DMS53 treated with DMSO at 0.1 percent for 48 hours (cell line): Measurements from ENCODE around the gene FNBP1.
A peak's percentile ranks its signal among the peaks of the same experiment; 100 is the strongest.
"Not testable (repeated sequence)": the region's sequence is repeated elsewhere in the genome, so short reads cannot be mapped to it uniquely, and the experiment has no call there.

Source experiments
- DNase-seq: peaks from one replicate; lab custom pipeline; 2025; ENCODE audit not compliant: unreplicated experiment; lab: John Stamatoyannopoulos, UW

The FNBP1 gene

GRCh38 chr9:129897263-129897662, 145.7 kb downstream of the FNBP1 start:
- no peak for DNase-seq

DNA sequence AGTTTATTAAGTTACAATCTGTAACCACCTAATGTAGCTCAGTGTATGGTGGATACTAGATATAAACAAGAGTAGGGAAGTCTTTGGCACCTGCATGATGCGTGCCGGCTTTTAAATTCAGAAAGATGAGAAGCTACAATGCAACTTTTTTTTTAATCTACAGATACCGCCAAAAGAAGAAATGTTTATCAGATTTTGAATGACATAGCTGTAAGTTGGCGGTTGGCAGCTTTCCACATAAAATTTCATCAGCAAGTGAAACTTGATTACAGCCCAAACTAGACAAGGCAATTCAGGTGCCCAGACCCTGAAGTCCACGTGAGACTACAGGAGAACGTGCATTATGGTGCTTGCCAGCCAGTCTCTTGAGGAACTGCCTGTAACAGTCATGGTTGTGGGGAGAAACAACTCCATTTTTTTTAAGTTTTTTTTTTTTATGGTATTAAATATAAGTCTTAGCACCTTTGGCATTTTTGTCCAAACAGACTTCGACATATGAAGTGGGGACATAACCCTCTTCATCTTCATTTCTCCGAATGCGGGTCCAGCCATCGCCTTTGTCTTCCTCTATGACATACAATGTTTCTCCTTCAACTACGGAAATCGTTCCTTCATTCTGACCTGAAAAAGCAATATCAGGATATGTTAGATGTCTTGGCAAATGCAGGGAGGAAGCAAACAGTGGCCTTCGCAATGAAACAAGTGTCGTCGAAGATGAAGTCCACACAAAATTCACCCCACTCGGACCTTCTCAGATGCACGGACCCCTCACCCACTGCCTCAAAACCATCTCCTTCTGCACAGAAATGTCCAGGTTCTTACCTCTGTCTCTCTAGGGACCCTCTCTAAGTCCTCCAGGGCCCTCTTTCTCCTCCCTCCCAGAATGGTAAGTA, 147.4 kb downstream of the FNBP1 start:
- no peak for DNase-seq

GRCh38 chr9:129894120-129894823, 148.7 kb downstream of the FNBP1 start:
- no peak for DNase-seq

DNA sequence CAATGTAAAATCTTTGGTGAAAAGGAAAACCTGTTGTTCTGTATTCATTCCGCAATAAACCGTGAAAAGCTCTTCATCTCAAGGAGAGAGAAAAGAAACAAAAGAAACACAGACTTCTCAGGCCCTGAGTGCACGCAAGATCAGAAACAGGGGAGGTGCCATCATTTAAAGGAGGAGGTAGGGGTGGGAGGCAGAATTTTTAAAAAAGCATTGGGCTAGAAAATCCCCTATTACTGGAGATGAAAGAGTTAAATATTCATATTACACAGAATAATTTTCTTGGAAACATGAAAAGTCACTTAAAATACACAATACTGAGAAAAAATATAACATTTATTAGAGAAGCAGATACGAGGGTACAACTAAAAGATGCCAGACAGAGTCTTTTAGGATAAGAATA, 151.4 kb downstream of the FNBP1 start:
- no peak for DNase-seq

GRCh38 chr9:129890718-129891299, 152.2 kb downstream of the FNBP1 start:
- DNase-seq, result not testable (repeated sequence)

DNA sequence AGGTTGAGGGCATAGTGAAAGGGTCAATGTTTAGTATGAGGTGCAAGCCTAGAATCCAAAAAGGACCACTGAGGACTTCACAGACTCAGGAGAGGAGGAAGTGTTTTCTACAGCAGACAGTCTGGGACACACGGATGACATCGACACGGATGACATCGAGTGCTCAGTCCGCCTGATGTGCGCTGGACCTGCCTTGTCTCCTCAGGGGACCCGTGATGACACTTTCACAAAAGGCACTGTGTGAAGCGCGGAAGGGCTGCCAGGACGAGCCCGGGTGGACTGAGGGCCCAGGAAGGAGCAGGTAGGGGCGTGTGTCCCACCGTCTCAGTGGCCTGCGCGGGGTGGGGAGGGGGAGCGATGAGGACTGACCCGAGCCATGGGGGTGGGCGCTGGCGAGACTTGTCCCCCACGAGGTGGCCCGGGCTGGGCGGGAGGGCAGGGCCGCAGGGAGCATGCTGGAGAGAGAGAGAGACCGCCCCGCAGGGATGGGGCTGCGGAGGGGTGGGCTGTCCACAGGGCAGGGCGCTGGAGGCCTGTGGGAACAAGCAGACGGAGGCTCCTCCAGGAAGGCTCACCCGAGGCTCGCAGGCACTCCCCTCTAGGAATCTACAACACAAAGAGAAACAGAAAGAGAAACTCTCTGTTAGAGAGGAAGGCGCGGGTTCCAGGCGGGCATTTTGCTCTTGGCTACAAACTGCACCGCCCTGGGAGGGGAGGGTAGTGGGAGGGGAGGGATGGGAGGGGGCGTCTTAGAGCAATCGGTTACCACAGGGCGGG, 152.9 kb downstream of the FNBP1 start:
- no peak for DNase-seq

GRCh38 chr9:129889122-129889940, 153.7 kb downstream of the FNBP1 start:
- no peak for DNase-seq

GRCh38 chr9:129888293-129889121, 154.5 kb downstream of the FNBP1 start:
- DNase-seq, result peak; percentile 60

- peak; percentile 21 for DNase-seq
Observed at GRCh38 chr9:129887334-129888292, 155.4 kb downstream of the FNBP1 start.

DNA sequence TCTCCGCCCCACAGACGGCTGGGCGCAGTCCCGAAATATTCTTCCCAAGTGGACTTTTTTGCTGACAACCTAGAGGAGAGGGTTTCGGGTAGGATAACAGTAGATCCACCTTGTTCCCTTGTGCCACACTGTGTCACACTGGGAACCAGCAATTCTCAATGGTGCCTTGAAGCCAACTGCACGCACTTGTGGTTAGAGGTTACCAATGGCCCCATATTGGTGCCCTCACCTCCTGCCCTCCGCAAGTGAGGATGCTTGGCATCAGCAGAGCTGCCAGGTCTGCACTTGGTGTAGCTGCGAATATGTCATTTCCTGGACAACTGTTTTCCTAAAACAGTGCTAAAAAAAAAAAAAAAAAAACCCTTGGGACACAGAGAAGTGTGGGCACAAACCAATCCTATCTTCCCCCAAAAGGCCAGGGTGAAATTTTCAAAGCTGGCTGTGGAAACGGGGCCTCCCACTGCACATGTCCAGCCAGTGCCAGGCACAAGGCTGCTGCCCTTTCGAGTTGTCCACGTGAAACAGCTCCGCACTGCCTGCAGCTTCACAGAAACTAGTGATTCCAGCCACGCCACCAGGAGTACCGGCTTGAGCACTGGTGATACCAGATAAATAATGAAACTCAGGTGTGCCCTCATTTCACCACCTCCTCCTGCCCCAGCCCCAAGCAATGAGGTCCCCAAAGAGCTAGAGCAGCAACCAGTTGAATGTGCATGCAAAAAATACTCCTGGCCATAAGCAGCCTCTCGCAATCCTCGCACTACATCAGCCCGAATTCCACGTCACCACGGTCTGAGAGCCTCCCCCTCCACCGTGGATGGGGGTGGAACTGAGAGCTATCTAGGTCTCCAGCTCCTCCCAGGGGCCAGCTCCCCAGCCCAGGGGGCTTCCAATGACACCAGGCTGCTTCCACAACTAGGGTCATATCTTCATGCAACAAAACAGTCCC, 156.5 kb downstream of the FNBP1 start:
- no peak for DNase-seq

GRCh38 chr9:129885670-129886106, 157.3 kb downstream of the FNBP1 start:
- peak; percentile 75 for DNase-seq

GRCh38 chr9:129885018-129885669, 157.8 kb downstream of the FNBP1 start:
- DNase-seq, result peak; percentile 50

DNA sequence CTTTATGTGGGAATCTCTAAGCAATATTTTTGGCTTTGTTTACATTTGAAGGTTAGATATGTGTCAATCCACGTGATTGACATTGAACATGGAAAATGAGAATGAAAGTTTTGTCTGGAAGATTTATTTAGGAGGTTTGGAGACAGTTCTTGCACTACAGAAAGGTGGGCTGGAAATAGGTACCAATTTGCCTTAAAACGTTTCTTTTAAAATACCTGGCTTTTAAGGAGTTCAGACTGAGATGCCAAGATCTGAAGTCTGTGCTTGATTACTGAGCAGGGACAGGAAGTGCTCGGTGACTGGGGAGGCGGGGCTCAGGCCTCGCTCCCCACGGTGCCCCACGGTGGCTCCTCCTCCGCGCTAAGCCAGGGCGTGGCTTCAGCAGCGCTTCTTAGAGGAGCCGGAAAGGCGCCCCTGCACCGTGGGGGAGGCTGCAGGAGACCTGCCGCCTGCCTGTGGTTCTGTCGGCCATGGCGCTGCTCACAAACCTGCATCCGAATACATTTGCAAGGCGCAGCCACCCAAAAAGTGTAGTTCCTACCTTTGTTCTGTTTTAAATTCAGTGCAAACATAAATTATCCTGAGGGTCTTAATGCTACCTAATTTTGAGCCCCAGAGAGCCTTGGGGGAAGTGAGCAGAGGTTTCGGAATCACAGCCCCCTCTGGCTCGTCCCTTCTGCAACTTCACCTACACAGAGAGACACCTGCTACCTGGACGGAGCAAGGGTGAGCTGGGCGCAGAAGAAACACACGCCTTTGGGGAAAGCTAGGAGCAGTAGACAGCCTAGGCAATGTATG, 158.6 kb downstream of the FNBP1 start:
- DNase-seq, result peak; percentile 87

GRCh38 chr9:129881547-129882324, 161.3 kb downstream of the FNBP1 start:
- no peak for DNase-seq
